ENCODE measurements around the gene WNT11.

Gene WNT11

GRCh38 chr11:76249195-76249741 is 43.0 kb upstream of the WNT11 start:
- H3K4me3 ChIP-seq (ENCODE audit: low read depth, low read length) = no peak overlapping the region
- in situ Hi-C loops (cut with HindIII; ENCODE audit: low sequenced_read_pairs) = no loop called here
- DNase-seq (ENCODE audit: low read depth, low spot score) = no peak
- TF ChIP-seq, protein P1, sequence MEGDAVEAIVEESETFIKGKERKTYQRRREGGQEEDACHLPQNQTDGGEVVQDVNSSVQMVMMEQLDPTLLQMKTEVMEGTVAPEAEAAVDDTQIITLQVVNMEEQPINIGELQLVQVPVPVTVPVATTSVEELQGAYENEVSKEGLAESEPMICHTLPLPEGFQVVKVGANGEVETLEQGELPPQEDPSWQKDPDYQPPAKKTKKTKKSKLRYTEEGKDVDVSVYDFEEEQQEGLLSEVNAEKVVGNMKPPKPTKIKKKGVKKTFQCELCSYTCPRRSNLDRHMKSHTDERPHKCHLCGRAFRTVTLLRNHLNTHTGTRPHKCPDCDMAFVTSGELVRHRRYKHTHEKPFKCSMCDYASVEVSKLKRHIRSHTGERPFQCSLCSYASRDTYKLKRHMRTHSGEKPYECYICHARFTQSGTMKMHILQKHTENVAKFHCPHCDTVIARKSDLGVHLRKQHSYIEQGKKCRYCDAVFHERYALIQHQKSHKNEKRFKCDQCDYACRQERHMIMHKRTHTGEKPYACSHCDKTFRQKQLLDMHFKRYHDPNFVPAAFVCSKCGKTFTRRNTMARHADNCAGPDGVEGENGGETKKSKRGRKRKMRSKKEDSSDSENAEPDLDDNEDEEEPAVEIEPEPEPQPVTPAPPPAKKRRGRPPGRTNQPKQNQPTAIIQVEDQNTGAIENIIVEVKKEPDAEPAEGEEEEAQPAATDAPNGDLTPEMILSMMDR (IDR thresholded peaks at IDR 0.05; ENCODE audit: low read depth, low read length) = no peak

- H3K4me3 ChIP-seq (ENCODE audit: low read depth, low read length) = no peak overlapping the region
- TF ChIP-seq, protein P1 (IDR thresholded peaks at IDR 0.05; ENCODE audit: low read depth, low read length) = peak; percentile 10
- in situ Hi-C loops (cut with HindIII; ENCODE audit: low sequenced_read_pairs) = no loop called here
- no peak for DNase-seq (ENCODE audit: low read depth, low spot score)
Observed at GRCh38 chr11:76248210-76248609, 41.9 kb upstream of the WNT11 start.

- DNase-seq (ENCODE audit: low read depth, low spot score) = no peak
- H3K4me3 ChIP-seq (ENCODE audit: low read depth, low read length) = no peak overlapping the region
- TF ChIP-seq, protein P1 (IDR thresholded peaks at IDR 0.05; ENCODE audit: low read depth, low read length) = no peak
- in situ Hi-C loops (cut with HindIII; ENCODE audit: low sequenced_read_pairs) = no loop called here
Observed at GRCh38 chr11:76247091-76247490, 40.8 kb upstream of the WNT11 start.

- in situ Hi-C loops (cut with HindIII; ENCODE audit: low sequenced_read_pairs) = no loop called here
- TF ChIP-seq, protein P1 (IDR thresholded peaks at IDR 0.05; ENCODE audit: low read depth, low read length) = no peak
- DNase-seq (ENCODE audit: low read depth, low spot score) = no peak
- no peak overlapping the region for H3K4me3 ChIP-seq (ENCODE audit: low read depth, low read length)
Observed at GRCh38 chr11:76246271-76246933, 40.1 kb upstream of the WNT11 start.

- no peak for DNase-seq (ENCODE audit: low read depth, low spot score)
- TF ChIP-seq, protein P1 (IDR thresholded peaks at IDR 0.05; ENCODE audit: low read depth, low read length) = no peak
- in situ Hi-C loops (cut with HindIII; ENCODE audit: low sequenced_read_pairs) = no loop called here
- H3K4me3 ChIP-seq (ENCODE audit: low read depth, low read length) = no peak overlapping the region
Observed at GRCh38 chr11:76245720-76246119, 39.4 kb upstream of the WNT11 start.

DNA sequence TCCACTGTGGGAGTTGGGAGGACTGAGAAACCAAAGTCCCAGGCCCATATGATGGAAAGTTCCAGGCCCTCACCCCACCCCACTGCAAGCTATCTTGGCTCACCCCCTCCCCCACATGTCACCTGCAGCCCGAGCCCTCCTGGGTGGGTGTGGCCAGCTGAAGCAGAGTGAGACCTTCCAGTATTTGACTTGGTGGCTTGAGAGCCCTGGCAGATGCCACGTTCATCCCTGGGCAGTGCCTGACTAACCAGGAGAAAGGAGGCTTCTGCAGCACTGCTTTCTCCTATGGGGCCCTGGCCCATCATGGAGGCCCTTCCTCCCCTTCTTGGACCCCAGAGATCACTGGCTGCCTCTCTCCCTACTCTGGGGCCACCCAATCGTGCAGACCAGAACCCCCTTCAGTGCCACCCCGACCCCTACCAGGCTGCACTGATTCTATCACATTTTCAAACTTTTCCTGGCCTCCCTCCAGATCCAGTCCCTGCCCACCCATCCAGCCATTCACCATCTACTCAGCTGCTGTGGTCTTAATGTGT is 38.1 kb upstream of the WNT11 start:
- no peak overlapping the region for H3K4me3 ChIP-seq (ENCODE audit: low read depth, low read length)
- TF ChIP-seq, protein P1 (IDR thresholded peaks at IDR 0.05; ENCODE audit: low read depth, low read length) = no peak
- no peak for DNase-seq (ENCODE audit: low read depth, low spot score)
- in situ Hi-C loops (cut with HindIII; ENCODE audit: low sequenced_read_pairs) = no loop called here

All from astrocyte of the spinal cord (primary cell).